AG04449 (cell line): ENCODE results near the gene ROBO2.

Source experiments
- CTCF ChIA-PET: fragments of 350-600 bp; formaldehyde crosslinking; extraction: SDS; loops from one replicate; lab custom pipeline; 2021; ENCODE audit warnings: antibody characterized with exemption; lab: Yijun Ruan, JAX
- POLR2A ChIA-PET: fragments of 400-600, 350-600 bp; formaldehyde crosslinking; extraction: SDS; loops from one replicate; lab custom pipeline; 2020; ENCODE audit warnings: antibody characterized with exemption, inconsistent platforms; lab: Yijun Ruan, JAX
- DNase-seq: peaks from one replicate; pipeline ENCODE4 v3.0.0-alpha.2; 2010; ENCODE audit warnings: low read depth, low spot score
- H3K4me3 ChIP-seq: 2 replicates; pipeline ENCODE4 v1.5.1; 2011; ENCODE audit warnings: low read depth, mild to moderate bottlenecking, control low read depth, low read length
- TF ChIP-seq, protein P1 (sequence below): IDR thresholded peaks from one replicate; pipeline ENCODE4 v1.5.1; 2011; ENCODE audit warnings: mild to moderate bottlenecking, moderate library complexity, low read length, control low read depth, inconsistent platforms; ENCODE audit not compliant: insufficient read depth; ENCODE audit errors: missing control alignments

The ROBO2 gene

DNA sequence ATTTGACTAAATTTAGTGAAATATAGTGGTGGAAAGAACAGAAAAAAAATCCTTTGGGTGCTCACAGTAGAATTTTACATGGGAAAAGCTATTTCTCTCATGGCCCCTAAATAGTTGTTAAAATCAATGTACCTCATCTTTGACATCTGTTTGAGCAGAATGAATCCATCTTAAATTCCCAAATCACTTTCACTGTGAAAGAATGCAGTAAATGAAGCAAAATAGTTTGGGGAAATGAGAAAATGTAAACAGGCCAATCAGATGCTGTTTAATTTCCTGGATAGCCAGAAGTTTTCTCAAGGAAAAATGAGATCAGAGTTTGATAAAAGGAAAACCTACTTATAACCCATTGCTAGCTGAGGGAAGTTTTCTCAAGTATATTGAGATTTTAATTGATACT, 406.9 kb downstream of the ROBO2 start:
- CTCF ChIA-PET = no interaction called here
- POLR2A ChIA-PET = no interaction called here
- TF ChIP-seq, protein P1, sequence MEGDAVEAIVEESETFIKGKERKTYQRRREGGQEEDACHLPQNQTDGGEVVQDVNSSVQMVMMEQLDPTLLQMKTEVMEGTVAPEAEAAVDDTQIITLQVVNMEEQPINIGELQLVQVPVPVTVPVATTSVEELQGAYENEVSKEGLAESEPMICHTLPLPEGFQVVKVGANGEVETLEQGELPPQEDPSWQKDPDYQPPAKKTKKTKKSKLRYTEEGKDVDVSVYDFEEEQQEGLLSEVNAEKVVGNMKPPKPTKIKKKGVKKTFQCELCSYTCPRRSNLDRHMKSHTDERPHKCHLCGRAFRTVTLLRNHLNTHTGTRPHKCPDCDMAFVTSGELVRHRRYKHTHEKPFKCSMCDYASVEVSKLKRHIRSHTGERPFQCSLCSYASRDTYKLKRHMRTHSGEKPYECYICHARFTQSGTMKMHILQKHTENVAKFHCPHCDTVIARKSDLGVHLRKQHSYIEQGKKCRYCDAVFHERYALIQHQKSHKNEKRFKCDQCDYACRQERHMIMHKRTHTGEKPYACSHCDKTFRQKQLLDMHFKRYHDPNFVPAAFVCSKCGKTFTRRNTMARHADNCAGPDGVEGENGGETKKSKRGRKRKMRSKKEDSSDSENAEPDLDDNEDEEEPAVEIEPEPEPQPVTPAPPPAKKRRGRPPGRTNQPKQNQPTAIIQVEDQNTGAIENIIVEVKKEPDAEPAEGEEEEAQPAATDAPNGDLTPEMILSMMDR = no peak
- no peak overlapping the region for H3K4me3 ChIP-seq
- no peak for DNase-seq

DNA sequence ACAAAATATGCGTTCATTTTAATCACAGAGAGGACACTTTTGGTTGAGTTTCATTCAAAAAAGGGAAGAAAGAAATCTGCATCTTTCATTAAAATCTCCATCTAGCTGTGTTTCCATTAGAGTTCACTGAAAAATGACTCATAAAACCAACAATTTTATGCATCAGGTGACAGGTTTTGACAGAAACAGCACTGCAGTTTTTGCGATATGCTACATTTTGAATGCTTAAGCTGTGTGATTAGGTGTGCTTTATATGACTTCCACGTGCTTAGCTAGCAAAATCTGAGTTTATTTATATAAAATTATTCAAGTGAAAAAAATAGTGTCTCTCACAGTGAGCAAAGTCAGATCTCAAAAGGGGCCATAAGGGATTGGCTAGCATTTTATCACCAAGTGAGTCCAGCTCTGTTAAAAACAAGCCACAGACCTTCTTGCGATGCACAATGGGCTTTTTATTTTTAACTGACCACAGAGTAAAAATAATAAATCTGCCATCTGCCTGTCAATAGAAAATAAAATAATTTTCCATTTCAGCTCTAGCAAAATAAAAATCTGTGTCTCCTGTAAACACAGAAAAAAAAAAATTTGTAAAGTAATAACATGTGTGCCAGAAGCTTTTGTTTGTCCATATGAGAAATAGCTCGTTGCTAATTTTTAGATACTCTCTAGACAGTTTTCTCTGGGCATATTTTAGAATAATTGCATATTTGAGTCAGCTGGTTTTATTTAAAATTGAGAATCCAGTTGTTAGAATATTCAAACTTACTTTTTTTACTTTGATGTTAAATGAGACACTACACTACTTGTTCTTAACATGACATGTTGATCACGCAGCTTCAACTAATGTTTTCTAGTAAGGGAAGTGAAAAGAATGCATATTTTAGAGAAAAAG, 409.8 kb downstream of the ROBO2 start:
- CTCF ChIA-PET = no interaction called here
- no peak for DNase-seq
- TF ChIP-seq, protein P1 = no peak
- POLR2A ChIA-PET = no interaction called here
- no peak overlapping the region for H3K4me3 ChIP-seq

DNA sequence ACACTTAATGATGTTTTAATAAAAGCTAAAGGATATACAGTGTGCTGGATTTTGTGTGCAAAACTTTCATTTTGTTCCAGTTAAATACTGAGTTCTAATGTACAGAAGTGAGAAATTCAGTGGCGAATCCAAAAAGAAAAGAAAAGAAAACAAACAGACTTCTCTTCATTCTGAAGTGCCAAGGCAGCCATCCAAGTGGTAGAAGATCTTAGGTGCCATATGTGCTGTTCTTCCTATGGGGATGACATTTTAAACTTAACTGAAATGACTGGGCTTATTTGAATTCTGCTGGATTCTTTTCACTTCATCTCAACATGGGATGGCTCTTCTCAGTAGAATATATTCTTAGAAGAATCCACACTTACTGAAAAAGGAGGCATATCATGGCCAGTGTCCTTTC, 416.5 kb downstream of the ROBO2 start:
- no peak overlapping the region for H3K4me3 ChIP-seq
- TF ChIP-seq, protein P1 = no peak
- no peak for DNase-seq
- ChIA-PET POLR2A (no interaction called here), CTCF (no interaction called here)

DNA sequence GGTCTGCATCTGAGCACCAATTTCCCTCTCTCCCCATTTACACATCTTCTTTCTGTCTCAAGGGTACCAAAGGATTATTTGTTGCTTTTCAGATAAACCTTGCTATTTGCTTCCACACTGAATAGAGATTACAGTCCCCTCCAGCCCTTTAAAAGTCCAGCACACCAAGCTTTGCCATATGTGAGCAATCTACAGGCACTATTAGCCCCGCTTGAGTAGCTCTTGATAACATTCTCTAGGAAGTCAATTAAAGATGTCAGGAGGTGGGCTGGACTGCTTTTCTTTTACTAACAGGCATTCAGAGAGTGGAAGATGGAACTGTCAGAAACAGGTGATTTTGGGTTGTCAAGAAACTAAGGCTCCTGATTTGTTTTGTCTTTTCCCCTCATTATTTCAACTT, 417.0 kb downstream of the ROBO2 start:
- TF ChIP-seq, protein P1 = no peak
- no peak for DNase-seq
- CTCF ChIA-PET = no interaction called here
- H3K4me3 ChIP-seq = no peak overlapping the region
- POLR2A ChIA-PET = no interaction called here

DNA sequence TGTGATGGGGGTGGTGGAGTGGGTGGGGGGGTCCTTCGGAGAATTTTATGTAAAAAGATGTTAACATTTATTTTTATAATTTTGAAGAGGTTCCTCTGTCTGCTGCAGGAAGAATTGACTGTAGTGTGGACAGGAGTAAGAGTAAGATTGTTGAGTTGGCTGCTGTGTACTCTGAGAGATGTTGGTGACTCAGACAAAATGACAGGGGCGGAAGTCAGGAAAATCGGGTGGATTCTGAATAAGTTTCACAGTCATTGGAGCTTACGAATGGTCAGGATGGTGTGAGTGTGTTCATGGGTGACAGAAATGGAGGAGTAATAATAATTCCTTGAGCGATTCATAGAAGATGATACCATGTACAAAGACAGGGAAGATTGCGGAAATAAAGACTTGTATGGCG, 420.0 kb downstream of the ROBO2 start:
- TF ChIP-seq, protein P1 = no peak
- CTCF ChIA-PET = no interaction called here
- H3K4me3 ChIP-seq = no peak overlapping the region
- POLR2A ChIA-PET = no interaction called here
- no peak for DNase-seq

DNA sequence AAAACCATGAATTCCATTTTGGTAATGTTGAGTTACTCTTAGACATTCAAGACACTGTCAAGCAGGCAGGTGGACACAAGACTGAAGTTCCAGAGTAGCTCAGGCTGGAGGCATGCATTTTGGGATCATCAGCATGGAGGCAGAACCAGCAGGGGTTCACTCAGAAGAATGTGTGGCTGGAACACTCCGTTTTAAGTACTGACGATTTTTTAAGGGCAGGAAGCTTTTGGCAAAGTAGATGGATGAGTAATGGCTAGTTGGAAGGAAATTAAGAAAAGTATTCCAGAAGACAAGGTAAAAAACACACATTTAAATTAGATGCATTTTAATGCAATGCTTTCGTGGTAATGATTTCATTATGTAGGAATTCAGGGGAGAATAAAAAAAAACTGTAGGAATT, 420.4 kb downstream of the ROBO2 start:
- TF ChIP-seq, protein P1 = no peak
- ChIA-PET CTCF (no interaction called here), POLR2A (no interaction called here)

More for the DNA sequence above, 420.4 kb downstream of the ROBO2 start:
- DNase-seq = peak; percentile 4
- no peak overlapping the region for H3K4me3 ChIP-seq
